H1 (cell line): ENCODE results near the gene CCDC38. TPM values are rescaled to one million over a fixed set of nuclear protein-coding genes. Genes with fewer than 3 reads are reported as not detected.

Experiments used
- CTCF ChIA-PET: fragments of 300-600 bp; sonication (Branson Sonifier 250); formaldehyde crosslinking; loops from one replicate; lab custom pipeline; 2021; ENCODE audit not compliant: partially characterized antibody; lab: Charles Lee
- POLR2A ChIA-PET: fragments of 300-600 bp; sonication (Branson Sonifier 250); formaldehyde crosslinking; loops from one replicate; lab custom pipeline; 2021; ENCODE audit warnings: inconsistent platforms; ENCODE audit not compliant: partially characterized antibody; lab: Charles Lee
- DNase-seq, 2 experiments: peaks; one replicate each; pipeline versions ENCODE4 v3.0.0 to v3.0.0-alpha.2; 2010 to 2022; ENCODE audit warnings: low spot score in 2 of 2, low read depth in 1 of 2, mixed read lengths in 1 of 2
- FAIRE-seq: peaks from 2 replicates; lab custom pipeline; 2011; peaks lifted over from hg19 to GRCh38; lab: Jason Lieb, UNC
- H2AFZ ChIP-seq: 2 replicates; pipeline ENCODE4 v1.8.1; 2012; ENCODE audit warnings: low read length, inconsistent platforms
- H2AK5ac ChIP-seq: 2 replicates; pipeline ENCODE4 v1.6.1; 2013; ENCODE audit warnings: low read depth, low read length
- H2BK120ac ChIP-seq: replicated peaks from 2 replicates; pipeline ENCODE3; 2013; ENCODE audit warnings: low read depth, low read length, inconsistent platforms
- H2BK12ac ChIP-seq: 2 replicates; pipeline ENCODE4 v1.6.1; 2013; ENCODE audit warnings: low read depth, low read length
- H2BK15ac ChIP-seq: 2 replicates; pipeline ENCODE4 v1.6.1; 2013; ENCODE audit warnings: low read length
- H2BK20ac ChIP-seq: 2 replicates; pipeline ENCODE4 v1.6.1; 2013; ENCODE audit warnings: low read length
- H2BK5ac ChIP-seq: 2 replicates; pipeline ENCODE4 v1.6.1; 2013; ENCODE audit warnings: low read depth, low read length
- H3K14ac ChIP-seq: 2 replicates; pipeline ENCODE4 v1.6.1; 2013; ENCODE audit warnings: inconsistent platforms; ENCODE audit not compliant: insufficient read length
- H3K18ac ChIP-seq: 2 replicates; pipeline ENCODE4 v1.6.1; 2013; ENCODE audit warnings: low read length; ENCODE audit errors: extremely low read depth
- H3K23ac ChIP-seq: 2 replicates; pipeline ENCODE4 v1.6.1; 2013; ENCODE audit warnings: inconsistent platforms; ENCODE audit not compliant: insufficient read length
- H3K23me2 ChIP-seq: 2 replicates; pipeline ENCODE4 v1.6.1; 2013; ENCODE audit warnings: low read depth, low read length
- H3K27ac ChIP-seq: 2 replicates; pipeline ENCODE4 v1.6.1; 2011; ENCODE audit warnings: low read depth, low read length, inconsistent platforms
- H3K27me3 ChIP-seq, 4 experiments: replicated peaks in 1 of 4; 1 replicate in 1 of 4; 2 replicates in 3 of 4; pipeline versions ENCODE4 v1.6.1 to v1.8.1; 2011 to 2013; ENCODE audit warnings: low read length in 3 of 4, mild to moderate bottlenecking in 3 of 4, inconsistent platforms in 2 of 4, mixed read lengths in 2 of 4, moderate library complexity in 1 of 4; ENCODE audit not compliant: control insufficient read depth in 3 of 4, insufficient read depth in 3 of 4; ENCODE audit errors: extremely low read depth in 1 of 4
- H3K36me3 ChIP-seq, 4 experiments: 2 replicates each; pipeline versions ENCODE4 v1.6.1 to v1.8.1; 2011 to 2013; ENCODE audit warnings: mild to moderate bottlenecking in 4 of 4, low read length in 3 of 4, moderate library complexity in 2 of 4, control low read depth in 1 of 4, inconsistent platforms in 1 of 4; ENCODE audit not compliant: insufficient read depth in 4 of 4, control insufficient read depth in 2 of 4
- H3K4ac ChIP-seq: replicated peaks from 2 replicates; pipeline ENCODE3; 2013; ENCODE audit warnings: low read length, low read depth, mixed read lengths, inconsistent platforms; ENCODE audit not compliant: insufficient read length
- H3K4me1 ChIP-seq, 4 experiments: replicated peaks in 1 of 4; 1 replicate in 1 of 4; 2 replicates in 3 of 4; pipeline versions ENCODE4 v1.6.1 to v1.8.1; 2011 to 2013; ENCODE audit warnings: low read length in 3 of 4, inconsistent platforms in 2 of 4, mixed read lengths in 1 of 4; ENCODE audit not compliant: insufficient read depth in 4 of 4, control insufficient read depth in 3 of 4
- H3K4me2 ChIP-seq, 2 experiments: 2 replicates each; pipeline versions ENCODE4 v1.6.1 to v1.8.1; 2011 to 2013; ENCODE audit warnings: low read depth in 2 of 2, low read length in 2 of 2, control low read depth in 1 of 2, inconsistent platforms in 1 of 2, mild to moderate bottlenecking in 1 of 2; ENCODE audit not compliant: insufficient read depth in 1 of 2
- H3K4me3 ChIP-seq, 4 experiments: fragments of 200-600, 300-600 bp in 1 of 4; sonication (generic), shearing (Covaris generic), sonication (Bioruptor Twin) in 1 of 4; 2 replicates each; pipeline versions ENCODE4 v1.5.1 to v1.8.1; 2011 to 2016; ENCODE audit warnings: low read length in 4 of 4, low read depth in 3 of 4, control low read depth in 2 of 4, inconsistent platforms in 2 of 4, mild to moderate bottlenecking in 2 of 4, mixed read lengths in 1 of 4, moderate library complexity in 1 of 4; ENCODE audit not compliant: insufficient read depth in 2 of 4; ENCODE audit errors: extremely low read depth in 1 of 4
- H3K56ac ChIP-seq: replicated peaks from 2 replicates; pipeline ENCODE3; 2013; ENCODE audit warnings: low read depth, mild to moderate bottlenecking, mixed read lengths, low read length, inconsistent platforms; ENCODE audit not compliant: insufficient read length
- H3K79me1 ChIP-seq: 2 replicates; pipeline ENCODE4 v1.6.1; 2013; ENCODE audit warnings: low read depth, low read length, control low read depth
- H3K79me2 ChIP-seq, 2 experiments: 2 replicates each; pipeline versions ENCODE4 v1.6.1 to v1.8.1; 2012 to 2013; ENCODE audit warnings: low read length in 2 of 2, mild to moderate bottlenecking in 2 of 2, inconsistent platforms in 1 of 2; ENCODE audit not compliant: insufficient read depth in 2 of 2, control insufficient read depth in 1 of 2
- H3K9ac ChIP-seq, 4 experiments: replicated peaks in 1 of 4; 1 replicate in 1 of 4; 2 replicates in 3 of 4; pipeline versions ENCODE4 v1.6.1 to v1.8.1; 2011 to 2013; ENCODE audit warnings: low read depth in 3 of 4, low read length in 3 of 4, control low read depth in 2 of 4, mild to moderate bottlenecking in 2 of 4, moderate library complexity in 2 of 4, inconsistent platforms in 1 of 4; ENCODE audit errors: extremely low read depth in 1 of 4
- H3K9me3 ChIP-seq, 2 experiments: 2 replicates each; pipeline versions ENCODE4 v1.6.1 to v1.8.1; 2012 to 2013; ENCODE audit warnings: mild to moderate bottlenecking in 2 of 2, moderate library complexity in 2 of 2, control low read depth in 1 of 2, inconsistent platforms in 1 of 2, low read depth in 1 of 2, low read length in 1 of 2, mixed read lengths in 1 of 2; ENCODE audit not compliant: insufficient read depth in 2 of 2
- H4K20me1 ChIP-seq, 2 experiments: replicated peaks in 1 of 2; 2 replicates each; pipeline versions ENCODE3 to v1.8.1; 2011 to 2013; ENCODE audit warnings: inconsistent platforms in 2 of 2, low read length in 2 of 2, mild to moderate bottlenecking in 1 of 2; ENCODE audit not compliant: insufficient read depth in 2 of 2, control insufficient read depth in 1 of 2
- H4K5ac ChIP-seq: 2 replicates; pipeline ENCODE4 v1.6.1; 2013; ENCODE audit warnings: low read length, low read depth, mixed read lengths, inconsistent platforms; ENCODE audit not compliant: insufficient read length
- H4K8ac ChIP-seq: 2 replicates; pipeline ENCODE4 v1.8.0; 2013; ENCODE audit warnings: mild to moderate bottlenecking, moderate library complexity, low read length, inconsistent platforms; ENCODE audit not compliant: insufficient read depth; ENCODE audit errors: extremely low read depth
- H4K91ac ChIP-seq: replicated peaks from 2 replicates; pipeline ENCODE3; 2013; ENCODE audit warnings: low read length, mixed read lengths, inconsistent platforms; ENCODE audit not compliant: insufficient read length
- BRCA1 ChIP-seq: IDR thresholded peaks from 2 replicates; pipeline ENCODE4 v1.6.1; 2012; ENCODE audit warnings: low read depth, low read length, improper control_type of control experiment
- EGR1 ChIP-seq: IDR thresholded peaks from 2 replicates; pipeline ENCODE4 v1.6.1; 2011; ENCODE audit warnings: low read depth, low read length, borderline replicate concordance
- GTF2F1 ChIP-seq: IDR thresholded peaks from 2 replicates; pipeline ENCODE4 v1.6.1; 2012; ENCODE audit warnings: low read depth, low read length, improper control_type of control experiment, borderline replicate concordance
- HDAC6 ChIP-seq: IDR thresholded peaks from one replicate; pipeline ENCODE4 v1.7.1; 2012; ENCODE audit warnings: low read depth, mild to moderate bottlenecking, inconsistent platforms, low read length, moderate library complexity
- KDM1A ChIP-seq: fragments of 200-600, 300-600 bp; sonication (generic); IDR thresholded peaks from 2 replicates; pipeline ENCODE4 v1.7.1; 2016; ENCODE audit warnings: mild to moderate bottlenecking, low read length, borderline replicate concordance
- MAX ChIP-seq: IDR thresholded peaks from 2 replicates; pipeline ENCODE4 v1.6.1; 2012; ENCODE audit warnings: inconsistent platforms
- SIN3A ChIP-seq, 2 experiments: IDR thresholded peaks in 1 of 2; conservative IDR thresholded peaks in 1 of 2; 2 replicates each; pipeline ENCODE4 v1.6.1; 2011 to 2012; ENCODE audit warnings: low read length in 2 of 2, improper control_type of control experiment in 1 of 2, low read depth in 1 of 2, mild to moderate bottlenecking in 1 of 2
- SUZ12 ChIP-seq: fragments of 200-600 bp; sonication (generic); IDR thresholded peaks from 2 replicates; pipeline ENCODE4 v1.6.1; 2012; ENCODE audit warnings: mild to moderate bottlenecking, inconsistent platforms, low read length, moderate library complexity, mixed read lengths
- WGBS, 2 experiments: shearing (Covaris generic) in 1 of 2; methylation state at CpG; one replicate each; pipeline versions ENCODE4 v1.1.6 to v1.1.7; 2013 to 2015; ENCODE audit warnings: low lambda C conversion rate in 2 of 2, mixed read lengths in 2 of 2, inconsistent platforms in 1 of 2, low coverage in 1 of 2, missing lambda C conversion rate in 1 of 2; ENCODE audit not compliant: insufficient replicate concordance in 2 of 2, insufficient coverage in 1 of 2, insufficient read length in 1 of 2; ENCODE audit errors: extremely low coverage in 1 of 2, missing lambda C conversion rate in 1 of 2; 5-methylcytosine and 5-hydroxymethylcytosine counted together
- polyA plus RNA-seq, 7 experiments: library from polyadenylated mRNA; depleted of rRNA in 3 of 7; stranded (reverse) in 5 of 7; unstranded in 2 of 7; fragments of >200 nt in 5 of 7; fragments of 200-250 nt in 2 of 7; gene quantifications; 1 replicate in 5 of 7; 2 replicates in 1 of 7; 4 replicates in 1 of 7; pipeline versions ENCODE4 v1.2.1 to v1.2.3, GENCODE V29; 2011 to 2013; ENCODE audit warnings: missing spikeins in 2 of 7, mixed read lengths in 2 of 7
- total RNA-seq: library from RNA; stranded (reverse); fragmentation: NEBNext Ultra II Directional; extraction: Animal tissue kit (Norgen Biotek cat#: 25700); gene quantifications from 2 replicates; pipeline ENCODE4 v1.2.1, GENCODE V29; 2021

The CCDC38 gene
- total and polyA plus RNA-seq, 2 of the 8 experiments (the other 6 are each of a cell fraction or from before 2014, with no cell fraction given): not detected

GRCh38 chr12:95859947-95860850 lies 82.2 kb downstream of the CCDC38 start:
- DNase-seq: no peak
- Histone ChIP-seq H2AK5ac (no peak overlapping the region), H2BK20ac (no peak overlapping the region), H3K79me2 (peaks cover 16 to 61% of the 10 kb centered on the region in 2 experiments), H3K4me3 (peak overlapping the region; percentile 96 to 98 (median 97)), H2BK12ac (no peak overlapping the region), H3K36me3 (peaks cover 2 to 41% (median 32%) of the 10 kb centered on the region in 4 experiments), H3K4ac (no peak overlapping the region), H2AFZ (no peak overlapping the region), H2BK15ac (no peak overlapping the region), H2BK5ac (no peak overlapping the region), H3K23me2 (peaks cover 14% of the 10 kb centered on the region), H4K5ac (no peak overlapping the region), H3K4me2 (peak overlapping the region; percentile 84 to 94), H3K79me1 (no peaks in the 10 kb centered on the region), H3K27ac (0 out of 2 replicates have a peak overlapping the region, but pooled peaks have one; percentile 89), H3K9me3 (peaks cover 0 to 6% of the 10 kb centered on the region in 2 experiments; a peak in 1 of 4 replicates), H4K20me1 (peaks cover 2 to 3% of the 10 kb centered on the region in 2 experiments), H3K4me1 (peaks cover 0 to 4% (median 2%) of the 10 kb centered on the region in 4 experiments; a peak in 3 of 7 replicates), H4K91ac (no peak overlapping the region), H2BK120ac (no peak overlapping the region), H3K18ac (no peak overlapping the region), H3K9ac (peak overlapping the region; percentile 20 to 97 (median 68); a peak in 5 of 7 replicates), H3K14ac (no peak overlapping the region), H3K23ac (no peak overlapping the region), H3K56ac (no peak overlapping the region), H3K27me3 (no peaks in the 10 kb centered on the region), H4K8ac (no peak overlapping the region)
- no peak for FAIRE-seq
- WGBS, 2 experiments: 69% methylated on average over 10 of the region's 10 CpGs; no CpG with 5 or more reads in 1 of the 2 experiments
- CTCF ChIA-PET: interaction anchor here (0.6 to 1.4 kb wide), 3 partner anchors 13 to 288 kb away, joined by 3 to 5 read pairs (median 3); no protein-coding TSS in a partner anchor
- POLR2A ChIA-PET: interaction anchor here (0.7 to 6.7 kb wide), 15 partner anchors 10 to 285 kb away, joined by 3 to 53 read pairs (median 4); partner anchors contain the start of genes AMDHD1, CCDC38 and NTN4
- no peak for TF ChIP-seq MAX
- no peak for TF ChIP-seq EGR1
- no peak for TF ChIP-seq KDM1A
- TF ChIP-seq SIN3A (conservative IDR thresholded peaks at IDR 0.05 in 1 of 2, IDR thresholded peaks at IDR 0.05 in 1 of 2; ENCODE audit: low read depth in 1 of 2, low read length in 2 of 2): no peak
- TF ChIP-seq SUZ12: no peak
- no peak for TF ChIP-seq HDAC6
- no peak for TF ChIP-seq GTF2F1
- no peak for TF ChIP-seq BRCA1
